PC-9 (cell line): ENCODE data around the gene BRIX1. TPM values are rescaled to one million over a fixed set of nuclear protein-coding genes. Genes with fewer than 3 reads are reported as not detected.

Experiments used
- BruUV-seq: library from RNA; stranded (reverse); fragments of 400-500 nt; replicated peaks from 2 replicates; lab custom pipeline; 2021; lab: Mats Ljungman, UMichigan
- CTCF ChIA-PET: fragments of 300-600 bp; sonication (Branson Sonifier 250); formaldehyde crosslinking; loops from one replicate; lab custom pipeline; 2022; ENCODE audit warnings: antibody characterized with exemption; lab: Charles Lee
- POLR2A ChIA-PET: fragments of 300-600 bp; sonication (Branson Sonifier 250); formaldehyde crosslinking; loops from one replicate; lab custom pipeline; 2022; ENCODE audit warnings: antibody characterized with exemption; ENCODE audit not compliant: unreplicated experiment; lab: Charles Lee
- DNase-seq, 2 experiments: peaks; one replicate each; pipeline versions ENCODE4 v3.0.0 to v3.0.0-alpha.2; 2015 to 2022; ENCODE audit warnings: mixed read lengths in 1 of 2
- H2AFZ ChIP-seq: fragments of 200-600 bp; sonication (generic); 2 replicates; pipeline ENCODE4 v1.8.1; 2017; ENCODE audit warnings: antibody characterized with exemption
- H3F3A ChIP-seq: fragments of 200-600 bp; sonication (generic); 2 replicates; pipeline ENCODE4 v1.8.1; 2017; ENCODE audit warnings: antibody characterized with exemption, mild to moderate bottlenecking, low read depth; ENCODE audit not compliant: insufficient read depth
- H3K27ac ChIP-seq: fragments of 200-600 bp; sonication (generic); 2 replicates; pipeline ENCODE4 v1.6.1; 2016; ENCODE audit warnings: mixed run types
- H3K27me3 ChIP-seq: fragments of 200-600 bp; sonication (generic); 2 replicates; pipeline ENCODE4 v1.6.1; 2016; ENCODE audit warnings: low read depth, mixed run types; ENCODE audit not compliant: insufficient read depth
- H3K36me3 ChIP-seq: fragments of 200-600 bp; sonication (generic); 2 replicates; pipeline ENCODE4 v1.6.1; 2016; ENCODE audit warnings: low read depth, mixed run types
- H3K4me1 ChIP-seq: fragments of 200-600 bp; sonication (generic); replicated peaks from 2 replicates; pipeline ENCODE4 v1.6.1; 2016; ENCODE audit warnings: mixed run types; ENCODE audit not compliant: insufficient read depth
- H3K4me2 ChIP-seq: fragments of 200-600 bp; sonication (generic); 2 replicates; pipeline ENCODE4 v1.6.1; 2017; ENCODE audit warnings: mixed run types
- H3K4me3 ChIP-seq: fragments of 200-600 bp; sonication (generic); 2 replicates; pipeline ENCODE4 v1.6.1; 2016; ENCODE audit warnings: mixed run types
- H3K79me2 ChIP-seq: fragments of 200-600 bp; sonication (generic); 2 replicates; pipeline ENCODE4 v1.6.1; 2017; ENCODE audit warnings: low read depth, mixed run types
- H3K9me2 ChIP-seq: fragments of 200-600 bp; sonication (generic); 2 replicates; pipeline ENCODE4 v1.8.1; 2017; ENCODE audit warnings: mild to moderate bottlenecking; ENCODE audit not compliant: insufficient read depth
- H3K9me3 ChIP-seq: fragments of 200-600 bp; sonication (generic); 2 replicates; pipeline ENCODE4 v1.8.1; 2016; ENCODE audit warnings: low read depth; ENCODE audit not compliant: insufficient read depth
- H4K20me1 ChIP-seq: fragments of 200-600 bp; sonication (generic); 2 replicates; pipeline ENCODE4 v1.8.1; 2017; ENCODE audit not compliant: insufficient read depth
- CTCF ChIP-seq: fragments of 200-600 bp; sonication (generic); conservative IDR thresholded peaks from 2 replicates; pipeline ENCODE4 v1.6.1; 2017; ENCODE audit warnings: mixed run types, antibody characterized with exemption, mild to moderate bottlenecking, moderate library complexity
- EZH2 ChIP-seq: fragments of 200-600 bp; sonication (generic); IDR thresholded peaks from 2 replicates; pipeline ENCODE4 v1.8.0; 2017; ENCODE audit warnings: antibody characterized with exemption, low read depth
- intact Hi-C: fragments of 100-400 bp; cut with micrococcal nuclease; formaldehyde crosslinking; loops from one replicate; pipeline ENCODE4 v1.10.0; 2022; ENCODE audit not compliant: unreplicated experiment
- total RNA-seq: library from RNA; stranded (reverse); gene quantifications from 2 replicates; pipeline ENCODE4 v1.2.3, GENCODE V29; 2021

Gene BRIX1
- total RNA-seq, 1 experiment from 2014 or later = 73.4 TPM

- Histone ChIP-seq H3K4me1 (no peaks in the 10 kb centered on the region), H4K20me1 (no peaks in the 10 kb centered on the region), H3K9me3 (no peaks in the 10 kb centered on the region), H3K4me2 (no peak overlapping the region), H3K27me3 (no peaks in the 10 kb centered on the region), H3K79me2 (no peaks in the 10 kb centered on the region), H2AFZ (no peak overlapping the region), H3K9me2 (no peaks in the 10 kb centered on the region), H3F3A (no peaks in the 10 kb centered on the region), H3K36me3 (peaks cover 18% of the 10 kb centered on the region), H3K27ac (no peak overlapping the region), H3K4me3 (no peak overlapping the region)
- POLR2A ChIA-PET = interaction anchor here (0.6 kb wide), 1 partner anchor 10 kb away, joined by 4 read pairs; no protein-coding TSS in a partner anchor
- intact Hi-C loops = loop anchor here (2.0 kb wide), 1 partner anchor 14 kb away; no protein-coding TSS in a partner anchor
- CTCF ChIA-PET = interaction anchor here (1.0 kb wide), 1 partner anchor 15 kb away, joined by 3 read pairs; the partner anchor contains the start of gene DNAJC21
- no peak for DNase-seq
- no TSS peak for BruUV-seq
- no peak for TF ChIP-seq CTCF
- TF ChIP-seq EZH2 = no peak
Measured at GRCh38 chr5:34944460-34945047, 29.0 kb downstream of the BRIX1 start.

- DNase-seq = no peak
- no peaks in the 10 kb centered on the region for H3K9me2 ChIP-seq
- no peak overlapping the region for H3K4me2 ChIP-seq
- H3K4me3 ChIP-seq = no peak overlapping the region
- no peak overlapping the region for H2AFZ ChIP-seq
- ChIA-PET CTCF (no interaction called here), POLR2A (interaction anchor here (1.9 kb wide), 1 partner anchor 27 kb away, joined by 11 read pairs; the partner anchor contains the start of gene DNAJC21)
- H3K27me3 ChIP-seq = no peaks in the 10 kb centered on the region
- H3K27ac ChIP-seq = no peak overlapping the region
- H3K4me1 ChIP-seq = peaks cover 15% of the 10 kb centered on the region
- H3F3A ChIP-seq = peaks cover 11% of the 10 kb centered on the region
- intact Hi-C loops = no loop called here
- no peaks in the 10 kb centered on the region for H3K9me3 ChIP-seq
- H3K36me3 ChIP-seq = peaks cover 7% of the 10 kb centered on the region; the same call in 1 of the 2 replicates
- TF ChIP-seq CTCF = no peak
- TF ChIP-seq EZH2 = no peak
- no peaks in the 10 kb centered on the region for H3K79me2 ChIP-seq
- no TSS peak for BruUV-seq
- H4K20me1 ChIP-seq = peaks cover 12% of the 10 kb centered on the region; the same call in 1 of the 2 replicates
Measured at GRCh38 chr5:34957321-34957720, 41.8 kb downstream of the BRIX1 start.

- ChIA-PET POLR2A (interaction anchor here (0.7 to 1.9 kb wide), 2 partner anchors 28 to 132 kb away, joined by 3 to 11 read pairs; partner anchors contain the start of gene DNAJC21), CTCF (interaction anchor here (0.6 kb wide), 1 partner anchor 41 kb away, joined by 3 read pairs; no protein-coding TSS in a partner anchor)
- H3K79me2 ChIP-seq = no peaks in the 10 kb centered on the region
- H3K27me3 ChIP-seq = no peaks in the 10 kb centered on the region
- no peak overlapping the region for H2AFZ ChIP-seq
- H3F3A ChIP-seq = peaks cover 11% of the 10 kb centered on the region
- no peak overlapping the region for H3K4me2 ChIP-seq
- no peaks in the 10 kb centered on the region for H3K9me3 ChIP-seq
- no peak overlapping the region for H3K4me3 ChIP-seq
- H3K4me1 ChIP-seq = peaks cover 15% of the 10 kb centered on the region
- BruUV-seq = no TSS peak
- DNase-seq = no peak
- peaks cover 12% of the 10 kb centered on the region; the same call in 1 of the 2 replicates for H4K20me1 ChIP-seq
- H3K9me2 ChIP-seq = no peaks in the 10 kb centered on the region
- TF ChIP-seq EZH2 = no peak
- peak; percentile 67; the same call in 1 of the 2 replicates for TF ChIP-seq CTCF
- intact Hi-C loops = no loop called here
- H3K36me3 ChIP-seq = peaks cover 6% of the 10 kb centered on the region; the same call in 1 of the 2 replicates
- H3K27ac ChIP-seq = no peak overlapping the region
Measured at GRCh38 chr5:34957857-34958690, 42.6 kb downstream of the BRIX1 start.
